Liver (tissue), 9 donors: ENCODE results near the gene NIP7. TPM values are rescaled to one million over a fixed set of nuclear protein-coding genes. Genes with fewer than 3 reads are reported as not detected.

Source experiments
- DNase-seq: peaks from one replicate; pipeline ENCODE4 v3.0.0-alpha.2; 2017; ENCODE audit warnings: low spot score
- H3K27ac ChIP-seq, 2 donors: one replicate each; pipeline ENCODE4 v1.7.0; 2013; ENCODE audit warnings: inconsistent platforms in 2 of 2, low read length in 2 of 2, control low read depth in 1 of 2, low read depth in 1 of 2, mild to moderate bottlenecking in 1 of 2
- H3K27me3 ChIP-seq, 4 donors: one replicate each; pipeline versions ENCODE4 v1.6.1 to v1.7.0; 2013; ENCODE audit warnings: low read length in 3 of 4, inconsistent platforms in 1 of 4, mild to moderate bottlenecking in 1 of 4, moderate library complexity in 1 of 4; ENCODE audit not compliant: control insufficient read depth in 4 of 4, insufficient read depth in 4 of 4
- H3K36me3 ChIP-seq, 4 donors: one replicate each; pipeline versions ENCODE4 v1.6.1 to v1.7.0; 2013; ENCODE audit warnings: low read length in 3 of 4, mild to moderate bottlenecking in 3 of 4, low read depth in 1 of 4, moderate library complexity in 1 of 4; ENCODE audit not compliant: control insufficient read depth in 4 of 4, insufficient read depth in 3 of 4
- H3K4me1 ChIP-seq, 4 donors: one replicate each; pipeline versions ENCODE4 v1.6.1 to v1.7.0; 2013; ENCODE audit warnings: low read length in 3 of 4, mild to moderate bottlenecking in 3 of 4, moderate library complexity in 1 of 4; ENCODE audit not compliant: control insufficient read depth in 4 of 4, insufficient read depth in 4 of 4
- H3K4me3 ChIP-seq, 3 donors: one replicate each; pipeline versions ENCODE4 v1.6.1 to v1.7.0; 2013; ENCODE audit warnings: low read length in 3 of 3, control low read depth in 1 of 3, low read depth in 1 of 3, mild to moderate bottlenecking in 1 of 3
- H3K9ac ChIP-seq, 2 donors: one replicate each; pipeline ENCODE4 v1.7.0; 2013; ENCODE audit warnings: low read length in 2 of 2, mild to moderate bottlenecking in 2 of 2, moderate library complexity in 2 of 2, control low read depth in 1 of 2, low read depth in 1 of 2
- H3K9me3 ChIP-seq, 4 donors: one replicate each; pipeline versions ENCODE4 v1.6.1 to v1.7.0; 2013; ENCODE audit warnings: low read length in 3 of 4; ENCODE audit not compliant: control insufficient read depth in 4 of 4
- CTCF ChIP-seq: fragments of 150-350 bp; IDR thresholded peaks from 2 replicates; pipeline ENCODE4 v1.5.1; 2017; ENCODE audit warnings: improper control_type of control experiment, low read depth, low read length; ENCODE audit not compliant: missing input control
- EGR1 ChIP-seq, 2 donors: IDR thresholded peaks; 2 replicates each; pipeline ENCODE4 v1.6.1; 2016 to 2018; ENCODE audit warnings: antibody characterized with exemption in 2 of 2, low read depth in 2 of 2
- FOXA1 ChIP-seq: IDR thresholded peaks from 2 replicates; pipeline ENCODE4 v1.6.1; 2016; ENCODE audit warnings: antibody characterized with exemption
- FOXA2 ChIP-seq: IDR thresholded peaks from 2 replicates; pipeline ENCODE4 v1.6.1; 2016; ENCODE audit warnings: antibody characterized with exemption
- GABPA ChIP-seq, 2 donors: IDR thresholded peaks in 1 of 2; conservative IDR thresholded peaks in 1 of 2; 2 replicates each; pipeline ENCODE4 v1.6.1; 2016; ENCODE audit warnings: antibody characterized with exemption in 2 of 2, mild to moderate bottlenecking in 1 of 2, moderate library complexity in 1 of 2
- HNF4A ChIP-seq, 2 donors: conservative IDR thresholded peaks; 2 replicates each; pipeline ENCODE4 v1.6.1; 2016; ENCODE audit warnings: antibody characterized with exemption in 2 of 2, mild to moderate bottlenecking in 2 of 2
- HNF4G ChIP-seq: IDR thresholded peaks from 2 replicates; pipeline ENCODE4 v1.6.1; 2016; ENCODE audit warnings: antibody characterized with exemption
- JUND ChIP-seq, 2 donors: IDR thresholded peaks; 2 replicates each; pipeline ENCODE4 v1.6.1; 2016; ENCODE audit warnings: antibody characterized with exemption in 2 of 2
- NR2F2 ChIP-seq: IDR thresholded peaks from 2 replicates; pipeline ENCODE4 v1.6.1; 2016; ENCODE audit warnings: antibody characterized with exemption
- RAD21 ChIP-seq, 2 donors: IDR thresholded peaks; 2 replicates each; pipeline ENCODE4 v1.6.1; 2016; ENCODE audit warnings: antibody characterized with exemption in 2 of 2, mild to moderate bottlenecking in 2 of 2
- RXRA ChIP-seq, 2 donors: IDR thresholded peaks; 2 replicates each; pipeline ENCODE4 v1.6.1; 2017 to 2018; ENCODE audit warnings: antibody characterized with exemption in 2 of 2, mild to moderate bottlenecking in 1 of 2
- SP1 ChIP-seq: IDR thresholded peaks from 2 replicates; pipeline ENCODE4 v1.6.1; 2018; ENCODE audit warnings: antibody characterized with exemption, mild to moderate bottlenecking
- TAF1 ChIP-seq: conservative IDR thresholded peaks from 2 replicates; pipeline ENCODE4 v1.6.1; 2016; ENCODE audit warnings: antibody characterized with exemption, mild to moderate bottlenecking
- YY1 ChIP-seq: IDR thresholded peaks from 2 replicates; pipeline ENCODE4 v1.6.1; 2016; ENCODE audit warnings: antibody characterized with exemption, mild to moderate bottlenecking
- ZBTB33 ChIP-seq: IDR thresholded peaks from 2 replicates; pipeline ENCODE4 v1.6.1; 2016; ENCODE audit warnings: antibody characterized with exemption
- WGBS: extraction: QIAGEN DNeasy Blood & Tissue Kit; methylation state at CpG from one replicate; pipeline ENCODE4 v1.1.7; 2013; 5-methylcytosine and 5-hydroxymethylcytosine counted together
- polyA plus RNA-seq, 2 donors: library from polyadenylated mRNA; stranded (reverse) in 1 of 2; unstranded in 1 of 2; fragments of 200-250 nt in 1 of 2; fragments of >200 nt in 1 of 2; fragmentation: Nextera tagmentation in 1 of 2; extraction: Ambion mirVana in 1 of 2; gene quantifications; one replicate each; pipeline versions ENCODE4 v1.2.1 to v1.2.3, GENCODE V29; 2013 to 2015
- total RNA-seq, 2 donors: library from RNA; depleted of rRNA; stranded (reverse); fragments of >200 nt; gene quantifications; one replicate each; pipeline ENCODE4 v1.2.3, GENCODE V29; 2014
- TF ChIP-seq, protein P1 (sequence below): IDR thresholded peaks from 2 replicates; pipeline ENCODE4 v1.6.1; 2016; ENCODE audit warnings: antibody characterized with exemption
- TF ChIP-seq, protein P2 (sequence below): IDR thresholded peaks from 2 replicates; pipeline ENCODE4 v1.6.1; 2016; ENCODE audit warnings: antibody characterized with exemption
- TF ChIP-seq, protein P3 (sequence below): IDR thresholded peaks from 2 replicates; pipeline ENCODE4 v1.6.1; 2016; ENCODE audit warnings: antibody characterized with exemption, mild to moderate bottlenecking
- donor health status: healthy.
- donor health status: healthy.
- donor health status: healthy.
- donor health status: healthy.
- donor health status: healthy.

The NIP7 gene
- total and polyA plus RNA-seq, 4 donors: 7.4 to 14.0 (median 11.1) TPM

DNA sequence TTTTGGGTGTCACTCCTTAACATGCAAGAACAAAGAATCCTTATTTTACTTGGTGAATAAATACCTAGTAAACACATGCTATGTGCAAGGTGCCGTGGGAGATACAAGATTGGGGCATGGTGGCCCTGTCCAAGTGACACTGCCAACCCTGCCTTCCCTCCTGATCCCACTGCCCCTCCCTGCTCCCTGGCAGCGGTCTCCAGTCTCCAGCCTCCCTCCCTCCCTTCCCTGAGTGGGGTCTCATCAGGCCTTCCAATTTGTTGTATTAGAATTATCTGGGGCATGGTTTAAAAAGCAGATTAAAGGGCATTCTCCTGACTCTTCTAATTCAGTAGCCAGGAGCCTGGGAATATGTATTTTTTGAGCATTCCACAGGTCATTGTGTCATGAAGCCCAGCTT lies 24.5 kb downstream of the NIP7 start:
- DNase-seq: no peak
- Histone ChIP-seq H3K4me1 (no peaks in the 10 kb centered on the region), H3K36me3 (peaks cover 9 to 53% (median 34%) of the 10 kb centered on the region in 4 donors), H3K4me3 (no peak overlapping the region), H3K27ac (no peak overlapping the region), H3K9me3 (no peaks in the 10 kb centered on the region), H3K9ac (no peak overlapping the region), H3K27me3 (no peaks in the 10 kb centered on the region)
- TF ChIP-seq FOXA2 (no peak), HNF4A (conservative IDR thresholded peaks at IDR 0.05) (no peak), YY1 (no peak), SP1 (no peak), GABPA (IDR thresholded peaks at IDR 0.05 in 1 of 2, conservative IDR thresholded peaks at IDR 0.05 in 1 of 2) (no peak), CTCF (no peak), EGR1 (IDR thresholded peaks at IDR 0.05; ENCODE audit: low read depth in 2 of 2) (no peak), NR2F2 (no peak), TAF1 (no peak), RAD21 (IDR thresholded peaks at IDR 0.05) (no peak), ZBTB33 (no peak), JUND (IDR thresholded peaks at IDR 0.05) (no peak), RXRA (IDR thresholded peaks at IDR 0.05) (no peak), FOXA1 (no peak), HNF4G (no peak)
- TF ChIP-seq, protein P1, sequence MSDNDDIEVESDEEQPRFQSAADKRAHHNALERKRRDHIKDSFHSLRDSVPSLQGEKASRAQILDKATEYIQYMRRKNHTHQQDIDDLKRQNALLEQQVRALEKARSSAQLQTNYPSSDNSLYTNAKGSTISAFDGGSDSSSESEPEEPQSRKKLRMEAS: no peak
- TF ChIP-seq, protein P2, sequence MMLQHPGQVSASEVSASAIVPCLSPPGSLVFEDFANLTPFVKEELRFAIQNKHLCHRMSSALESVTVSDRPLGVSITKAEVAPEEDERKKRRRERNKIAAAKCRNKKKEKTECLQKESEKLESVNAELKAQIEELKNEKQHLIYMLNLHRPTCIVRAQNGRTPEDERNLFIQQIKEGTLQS: no peak
- TF ChIP-seq, protein P3, sequence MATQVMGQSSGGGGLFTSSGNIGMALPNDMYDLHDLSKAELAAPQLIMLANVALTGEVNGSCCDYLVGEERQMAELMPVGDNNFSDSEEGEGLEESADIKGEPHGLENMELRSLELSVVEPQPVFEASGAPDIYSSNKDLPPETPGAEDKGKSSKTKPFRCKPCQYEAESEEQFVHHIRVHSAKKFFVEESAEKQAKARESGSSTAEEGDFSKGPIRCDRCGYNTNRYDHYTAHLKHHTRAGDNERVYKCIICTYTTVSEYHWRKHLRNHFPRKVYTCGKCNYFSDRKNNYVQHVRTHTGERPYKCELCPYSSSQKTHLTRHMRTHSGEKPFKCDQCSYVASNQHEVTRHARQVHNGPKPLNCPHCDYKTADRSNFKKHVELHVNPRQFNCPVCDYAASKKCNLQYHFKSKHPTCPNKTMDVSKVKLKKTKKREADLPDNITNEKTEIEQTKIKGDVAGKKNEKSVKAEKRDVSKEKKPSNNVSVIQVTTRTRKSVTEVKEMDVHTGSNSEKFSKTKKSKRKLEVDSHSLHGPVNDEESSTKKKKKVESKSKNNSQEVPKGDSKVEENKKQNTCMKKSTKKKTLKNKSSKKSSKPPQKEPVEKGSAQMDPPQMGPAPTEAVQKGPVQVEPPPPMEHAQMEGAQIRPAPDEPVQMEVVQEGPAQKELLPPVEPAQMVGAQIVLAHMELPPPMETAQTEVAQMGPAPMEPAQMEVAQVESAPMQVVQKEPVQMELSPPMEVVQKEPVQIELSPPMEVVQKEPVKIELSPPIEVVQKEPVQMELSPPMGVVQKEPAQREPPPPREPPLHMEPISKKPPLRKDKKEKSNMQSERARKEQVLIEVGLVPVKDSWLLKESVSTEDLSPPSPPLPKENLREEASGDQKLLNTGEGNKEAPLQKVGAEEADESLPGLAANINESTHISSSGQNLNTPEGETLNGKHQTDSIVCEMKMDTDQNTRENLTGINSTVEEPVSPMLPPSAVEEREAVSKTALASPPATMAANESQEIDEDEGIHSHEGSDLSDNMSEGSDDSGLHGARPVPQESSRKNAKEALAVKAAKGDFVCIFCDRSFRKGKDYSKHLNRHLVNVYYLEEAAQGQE: no peak
- WGBS: 97% methylated on average over 2 of the region's 2 CpGs
